ENCODE data around the gene TMEM9B. TPM values are rescaled to one million over a fixed set of nuclear protein-coding genes. Genes with fewer than 3 reads are reported as not detected.

Gene TMEM9B
- total RNA-seq, 2 donors from 2014 or later: 39.5 to 50.8 TPM

GRCh38 chr11:8899119-8899753, 65.0 kb downstream of the TMEM9B start:
- Histone ChIP-seq H3K9me3 (peaks cover 0 to 22% of the 10 kb centered on the region in 2 donors), H3K4me3 (no peak overlapping the region), H3K36me3 (no peaks in the 10 kb centered on the region), H3K27ac (no peak overlapping the region), H3K27me3 (no peaks in the 10 kb centered on the region), H3K4me1 (no peaks in the 10 kb centered on the region)
- DNase-seq (ENCODE audit: low spot score): no peak
- no peak for TF ChIP-seq CTCF (IDR thresholded peaks at IDR 0.05)

Other genes with a start within 250 kb of the TMEM9B start
- 10 to 100 TPM; 31.8 to 34.7 TPM for gene AKIP1, start 53.3 kb downstream of the TMEM9B start, total RNA-seq
- not detected for gene C11orf16, start 31.5 kb downstream of the TMEM9B start, total RNA-seq
- not detected for gene ASCL3, start 21.4 kb downstream of the TMEM9B start, total RNA-seq
- gene NRIP3, start 39.6 kb upstream of the TMEM9B start, total RNA-seq: 1 to 10 TPM; 1.4 to 2.0 TPM
- 1 to 10 TPM in 1 of 2 donors, under 1 TPM in 1; 0.63 to 1.6 TPM for gene SCUBE2, start 127.2 kb upstream of the TMEM9B start, total RNA-seq